HuH-7.5 (cell line): ENCODE results near the gene TNK1.

Experiments
- DNase-seq: peaks from one replicate; pipeline ENCODE4 v3.0.0; 2011; ENCODE audit warnings: low spot score

TNK1 gene

GRCh38 chr17:7435676-7436555 lies 55.0 kb downstream of the TNK1 start:
- no peak for DNase-seq

GRCh38 chr17:7436556-7437368 lies 55.9 kb downstream of the TNK1 start:
- peak; percentile 80 for DNase-seq

- no peak for DNase-seq
Observed at GRCh38 chr17:7437369-7437863, 56.5 kb downstream of the TNK1 start.

GRCh38 chr17:7437950-7438614 lies 57.2 kb downstream of the TNK1 start:
- no peak for DNase-seq

GRCh38 chr17:7438656-7439460 lies 58.0 kb downstream of the TNK1 start:
- no peak for DNase-seq
